ENCODE results near the gene SNX4. TPM values are rescaled to one million over a fixed set of nuclear protein-coding genes. Genes with fewer than 3 reads are reported as not detected.

Gene SNX4
- total RNA-seq, 1 experiment from 2014 or later = 17.6 TPM

DNA sequence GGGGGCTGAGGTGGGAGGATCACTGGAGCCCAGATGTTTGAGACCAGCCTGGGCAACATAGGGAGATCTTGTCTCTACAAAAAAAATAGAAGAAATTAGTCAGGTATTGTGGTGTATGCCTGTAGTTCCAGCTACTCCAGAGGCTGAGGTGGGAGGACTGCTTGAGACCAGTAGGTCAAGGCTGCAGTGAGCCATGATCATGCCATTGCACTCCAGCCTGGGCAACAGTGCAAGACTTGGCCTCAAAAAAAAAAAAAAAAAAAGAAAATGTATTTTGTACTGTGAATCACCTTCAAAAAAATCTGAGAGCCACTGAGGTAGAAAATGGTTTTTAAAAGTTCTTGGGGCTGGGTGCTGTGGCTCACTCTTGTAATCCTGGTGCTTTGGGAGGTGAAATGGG lies 4.6 kb downstream of the SNX4 start:
- Histone ChIP-seq H3K4me3 (ENCODE audit: low read length) (no peak overlapping the region), H2AFZ (ENCODE audit: low read length) (no peak overlapping the region), H3K27me3 (ENCODE audit: low read length) (no peaks in the 10 kb centered on the region), H3K4me1 (ENCODE audit: insufficient read depth, low read length) (no peaks in the 10 kb centered on the region; the same call in 1 of the 2 replicates), H3K4me2 (ENCODE audit: low read length) (no peak overlapping the region), H3F3A (ENCODE audit: low read length, unreplicated experiment) (no peaks in the 10 kb centered on the region), H3K27ac (ENCODE audit: low read length) (no peak overlapping the region), H3K9me2 (replicated peaks; ENCODE audit: low read length) (no peaks in the 10 kb centered on the region), H4K20me1 (ENCODE audit: low read length) (0 out of 2 replicates have a peak, but pooled peaks cover 4% of the 10 kb centered on the region), H3K9me3 (ENCODE audit: low read length) (no peaks in the 10 kb centered on the region), H3K79me2 (ENCODE audit: low read length) (peaks cover 56% of the 10 kb centered on the region), H3K36me3 (ENCODE audit: low read depth, low read length) (0 out of 2 replicates have a peak, but pooled peaks cover 3% of the 10 kb centered on the region), H3K9ac (ENCODE audit: low read length) (no peak overlapping the region)
- DNase-seq = no peak
- ChIA-PET POLR2A (ENCODE audit: unreplicated experiment) (no interaction called here), CTCF (no interaction called here)
- TF ChIP-seq EZH2phosphoT487 (IDR thresholded peaks at IDR 0.05; ENCODE audit: borderline replicate concordance, low read length) (no peak), EZH2 (IDR thresholded peaks at IDR 0.05; ENCODE audit: low read length, unreplicated experiment) (no peak)
- TF ChIP-seq, protein P1, sequence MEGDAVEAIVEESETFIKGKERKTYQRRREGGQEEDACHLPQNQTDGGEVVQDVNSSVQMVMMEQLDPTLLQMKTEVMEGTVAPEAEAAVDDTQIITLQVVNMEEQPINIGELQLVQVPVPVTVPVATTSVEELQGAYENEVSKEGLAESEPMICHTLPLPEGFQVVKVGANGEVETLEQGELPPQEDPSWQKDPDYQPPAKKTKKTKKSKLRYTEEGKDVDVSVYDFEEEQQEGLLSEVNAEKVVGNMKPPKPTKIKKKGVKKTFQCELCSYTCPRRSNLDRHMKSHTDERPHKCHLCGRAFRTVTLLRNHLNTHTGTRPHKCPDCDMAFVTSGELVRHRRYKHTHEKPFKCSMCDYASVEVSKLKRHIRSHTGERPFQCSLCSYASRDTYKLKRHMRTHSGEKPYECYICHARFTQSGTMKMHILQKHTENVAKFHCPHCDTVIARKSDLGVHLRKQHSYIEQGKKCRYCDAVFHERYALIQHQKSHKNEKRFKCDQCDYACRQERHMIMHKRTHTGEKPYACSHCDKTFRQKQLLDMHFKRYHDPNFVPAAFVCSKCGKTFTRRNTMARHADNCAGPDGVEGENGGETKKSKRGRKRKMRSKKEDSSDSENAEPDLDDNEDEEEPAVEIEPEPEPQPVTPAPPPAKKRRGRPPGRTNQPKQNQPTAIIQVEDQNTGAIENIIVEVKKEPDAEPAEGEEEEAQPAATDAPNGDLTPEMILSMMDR (conservative IDR thresholded peaks at IDR 0.05; ENCODE audit: low read depth, low read length) = no peak
- ATAC-seq = no peak
- BruUV-seq (replicated peaks) = no TSS peak
- intact Hi-C loops (cut with micrococcal nuclease) = no loop called here

- TF ChIP-seq EZH2 (IDR thresholded peaks at IDR 0.05; ENCODE audit: low read length, unreplicated experiment) (no peak), EZH2phosphoT487 (IDR thresholded peaks at IDR 0.05; ENCODE audit: borderline replicate concordance, low read length) (no peak)
- TF ChIP-seq, protein P1 (conservative IDR thresholded peaks at IDR 0.05; ENCODE audit: low read depth, low read length) = no peak
- H3K4me2 ChIP-seq (ENCODE audit: low read length) = no peak overlapping the region
- H3K79me2 ChIP-seq (ENCODE audit: low read length) = peaks cover 51% of the 10 kb centered on the region
- H3K9ac ChIP-seq (ENCODE audit: low read length) = no peak overlapping the region
- H4K20me1 ChIP-seq (ENCODE audit: low read length) = 0 out of 2 replicates have a peak, but pooled peaks cover 4% of the 10 kb centered on the region
- H3F3A ChIP-seq (ENCODE audit: low read length, unreplicated experiment) = no peaks in the 10 kb centered on the region
- no peaks in the 10 kb centered on the region for H3K9me2 ChIP-seq (replicated peaks; ENCODE audit: low read length)
- intact Hi-C loops (cut with micrococcal nuclease) = no loop called here
- no peaks in the 10 kb centered on the region for H3K27me3 ChIP-seq (ENCODE audit: low read length)
- no peaks in the 10 kb centered on the region for H3K9me3 ChIP-seq (ENCODE audit: low read length)
- POLR2A ChIA-PET (ENCODE audit: unreplicated experiment) = interaction anchor here (0.6 kb wide), 1 partner anchor 82 kb away, joined by 3 read pairs; the partner anchor contains the start of gene OSBPL11
- no peaks in the 10 kb centered on the region; the same call in 1 of the 2 replicates for H3K4me1 ChIP-seq (ENCODE audit: insufficient read depth, low read length)
- ATAC-seq (no peak), DNase-seq (no peak)
- H2AFZ ChIP-seq (ENCODE audit: low read length) = no peak overlapping the region
- H3K4me3 ChIP-seq (ENCODE audit: low read length) = no peak overlapping the region
- CTCF ChIA-PET = no interaction called here
- H3K36me3 ChIP-seq (ENCODE audit: low read depth, low read length) = peaks cover 3% of the 10 kb centered on the region; the same call in 1 of the 2 replicates
- H3K27ac ChIP-seq (ENCODE audit: low read length) = no peak overlapping the region
- no TSS peak for BruUV-seq (replicated peaks)
These were observed 6.4 kb downstream of the SNX4 start for GRCh38 chr3:125513490-125514115.
